ENCODE data around the gene SRI. TPM values are rescaled to one million over a fixed set of nuclear protein-coding genes. Genes with fewer than 3 reads are reported as not detected.

SRI gene
- total RNA-seq, 4 donors from 2014 or later: 40.3 to 55.5 (median 47.3) TPM

DNA sequence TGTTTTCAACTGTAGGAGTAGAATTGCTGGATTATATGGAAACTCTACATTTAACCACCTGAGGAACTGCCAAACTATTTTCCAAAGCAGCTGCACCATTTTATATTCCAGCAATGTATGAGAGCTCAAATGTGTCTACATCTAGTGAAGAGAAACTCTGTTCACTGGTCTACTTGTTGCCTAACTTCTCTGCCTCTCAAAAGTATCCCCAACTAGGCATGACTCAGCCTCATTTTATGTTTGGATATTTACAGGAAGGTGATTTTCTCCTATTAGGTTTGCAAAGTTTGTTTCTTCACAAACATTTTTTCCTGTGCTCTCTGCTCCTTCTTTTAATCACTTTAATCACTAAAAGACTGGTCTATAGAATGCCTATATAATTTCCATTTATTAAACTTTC is 37.1 kb upstream of the SRI start:
- Histone ChIP-seq H3K9me3 (peaks cover 0 to 26% (median 23%) of the 10 kb centered on the region in 4 donors), H3K27me3 (no peaks in the 10 kb centered on the region), H3K36me3 (no peaks in the 10 kb centered on the region), H3K27ac (replicated peaks in 1 of 4) (no peak overlapping the region), H3K4me1 (no peaks in the 10 kb centered on the region), H3K4me3 (no peak overlapping the region)
- no peak for DNase-seq (ENCODE audit: extremely low spot score)
- intact Hi-C loops (cut with DNase I): no loop called here
- TF ChIP-seq POLR2A (IDR thresholded peaks at IDR 0.05; ENCODE audit: low read depth): no peak
- TF ChIP-seq, protein P1, sequence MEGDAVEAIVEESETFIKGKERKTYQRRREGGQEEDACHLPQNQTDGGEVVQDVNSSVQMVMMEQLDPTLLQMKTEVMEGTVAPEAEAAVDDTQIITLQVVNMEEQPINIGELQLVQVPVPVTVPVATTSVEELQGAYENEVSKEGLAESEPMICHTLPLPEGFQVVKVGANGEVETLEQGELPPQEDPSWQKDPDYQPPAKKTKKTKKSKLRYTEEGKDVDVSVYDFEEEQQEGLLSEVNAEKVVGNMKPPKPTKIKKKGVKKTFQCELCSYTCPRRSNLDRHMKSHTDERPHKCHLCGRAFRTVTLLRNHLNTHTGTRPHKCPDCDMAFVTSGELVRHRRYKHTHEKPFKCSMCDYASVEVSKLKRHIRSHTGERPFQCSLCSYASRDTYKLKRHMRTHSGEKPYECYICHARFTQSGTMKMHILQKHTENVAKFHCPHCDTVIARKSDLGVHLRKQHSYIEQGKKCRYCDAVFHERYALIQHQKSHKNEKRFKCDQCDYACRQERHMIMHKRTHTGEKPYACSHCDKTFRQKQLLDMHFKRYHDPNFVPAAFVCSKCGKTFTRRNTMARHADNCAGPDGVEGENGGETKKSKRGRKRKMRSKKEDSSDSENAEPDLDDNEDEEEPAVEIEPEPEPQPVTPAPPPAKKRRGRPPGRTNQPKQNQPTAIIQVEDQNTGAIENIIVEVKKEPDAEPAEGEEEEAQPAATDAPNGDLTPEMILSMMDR (IDR thresholded peaks at IDR 0.05): no peak
- TF ChIP-seq EP300 (IDR thresholded peaks at IDR 0.05): no peak
- TF ChIP-seq POLR2AphosphoS5 (IDR thresholded peaks at IDR 0.05): no peak

DNA sequence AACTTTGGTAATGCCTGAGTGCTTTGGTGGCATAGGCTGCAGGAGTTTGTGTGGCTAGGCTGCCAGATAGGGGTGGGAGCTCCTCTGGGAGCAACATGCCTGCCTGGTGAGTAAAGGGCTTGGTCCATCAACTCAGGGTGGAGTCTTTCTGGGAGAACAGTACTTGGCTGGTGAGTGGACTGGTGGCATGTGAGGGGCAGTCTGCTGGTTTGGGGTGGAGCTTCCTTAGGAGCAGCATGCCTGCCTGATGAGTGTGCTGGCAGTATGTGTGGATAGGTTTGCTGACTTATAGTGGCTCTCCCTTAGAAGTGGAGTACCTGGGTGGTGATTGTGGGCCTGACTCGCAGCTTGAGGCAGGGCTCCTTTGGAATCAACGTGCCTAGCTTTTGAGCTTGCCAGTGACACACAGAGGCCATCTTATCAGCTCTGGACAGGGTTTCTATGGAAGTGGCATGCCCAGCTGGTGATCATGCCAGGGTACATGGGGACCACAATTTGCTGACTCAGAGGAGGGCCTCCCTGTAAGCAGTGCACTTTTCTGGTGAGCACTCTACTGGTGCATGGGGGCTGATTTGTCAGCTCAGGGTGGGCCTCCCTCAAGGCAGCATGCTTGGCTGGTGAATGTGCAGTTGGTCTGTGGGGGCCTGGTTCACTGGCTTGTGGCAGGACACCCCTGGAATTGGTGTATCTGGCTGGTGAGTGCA is 35.0 kb upstream of the SRI start:
- H3K27me3 ChIP-seq: no peaks in the 10 kb centered on the region
- WGBS: 100% methylated on average over 2 of the region's 2 CpGs
- no peaks in the 10 kb centered on the region for H3K36me3 ChIP-seq
- TF ChIP-seq, protein P1 (IDR thresholded peaks at IDR 0.05): no peak
- TF ChIP-seq POLR2A (IDR thresholded peaks at IDR 0.05; ENCODE audit: low read depth) (no peak), EP300 (IDR thresholded peaks at IDR 0.05) (no peak), POLR2AphosphoS5 (IDR thresholded peaks at IDR 0.05) (no peak)
- H3K27ac ChIP-seq (replicated peaks in 1 of 4): no peak overlapping the region
- no peaks in the 10 kb centered on the region for H3K4me1 ChIP-seq
- no peak overlapping the region for H3K4me3 ChIP-seq
- peaks cover 0 to 26% (median 23%) of the 10 kb centered on the region in 4 donors for H3K9me3 ChIP-seq
- intact Hi-C loops (cut with DNase I): no loop called here
- DNase-seq (ENCODE audit: extremely low spot score): no peak

DNA sequence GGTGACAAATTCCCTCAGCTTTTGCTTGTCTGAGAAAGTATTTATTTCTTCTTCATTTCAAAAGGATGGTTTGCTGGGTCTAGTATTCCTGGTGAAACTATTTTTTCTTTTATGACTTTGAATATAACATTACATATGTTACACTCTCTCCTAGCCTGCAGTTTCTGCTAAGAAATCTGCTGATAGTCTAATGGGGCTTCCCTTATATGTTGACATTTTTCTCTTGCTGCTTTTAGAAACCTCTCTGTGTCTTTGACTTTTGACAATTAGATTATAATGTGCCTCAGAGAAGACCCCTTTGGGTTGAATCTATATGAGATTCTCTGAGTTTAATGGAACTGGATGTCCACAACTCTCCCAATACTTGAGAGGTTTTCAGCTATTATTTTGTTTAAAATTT is 33.8 kb upstream of the SRI start:
- intact Hi-C loops (cut with DNase I): no loop called here
- Histone ChIP-seq H3K27me3 (no peaks in the 10 kb centered on the region), H3K36me3 (no peaks in the 10 kb centered on the region), H3K4me3 (no peak overlapping the region), H3K9me3 (peaks cover 0 to 26% (median 23%) of the 10 kb centered on the region in 4 donors), H3K27ac (replicated peaks in 1 of 4) (no peak overlapping the region), H3K4me1 (no peaks in the 10 kb centered on the region)
- TF ChIP-seq POLR2AphosphoS5 (IDR thresholded peaks at IDR 0.05) (no peak), POLR2A (IDR thresholded peaks at IDR 0.05; ENCODE audit: low read depth) (no peak), EP300 (IDR thresholded peaks at IDR 0.05) (no peak)
- TF ChIP-seq, protein P1 (IDR thresholded peaks at IDR 0.05): no peak
- DNase-seq (ENCODE audit: extremely low spot score): no peak

DNA sequence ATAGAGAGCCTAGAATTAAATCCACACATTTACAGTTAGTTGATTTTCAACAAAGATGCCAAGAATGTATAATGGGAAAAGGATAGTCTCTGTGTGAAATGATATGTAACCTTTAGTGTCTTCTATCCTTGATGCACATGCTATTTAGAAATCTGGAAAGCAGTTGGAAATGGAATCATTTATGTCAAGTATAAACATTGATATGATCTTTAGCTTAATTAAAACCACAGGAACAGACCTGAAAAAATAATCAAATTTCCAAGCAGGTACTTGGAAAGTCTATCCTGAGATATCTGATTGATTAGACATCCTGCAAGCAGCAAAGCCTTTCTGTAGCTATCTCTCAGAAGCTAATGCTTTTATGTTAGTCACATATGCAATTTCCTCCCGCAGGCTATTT is 24.4 kb upstream of the SRI start:
- Histone ChIP-seq H3K4me3 (no peak overlapping the region), H3K4me1 (peaks cover 0 to 4% (median 3%) of the 10 kb centered on the region in 4 donors), H3K27ac (replicated peaks in 1 of 4) (no peak overlapping the region), H3K9me3 (no peaks in the 10 kb centered on the region), H3K36me3 (no peaks in the 10 kb centered on the region), H3K27me3 (no peaks in the 10 kb centered on the region)
- no peak for TF ChIP-seq POLR2AphosphoS5 (IDR thresholded peaks at IDR 0.05)
- TF ChIP-seq, protein P1 (IDR thresholded peaks at IDR 0.05): no peak
- TF ChIP-seq POLR2A (IDR thresholded peaks at IDR 0.05; ENCODE audit: low read depth): no peak
- TF ChIP-seq EP300 (IDR thresholded peaks at IDR 0.05): no peak
- intact Hi-C loops (cut with DNase I): loop anchor here (5.0 kb wide), 1 partner anchor 113 kb away; no protein-coding TSS in a partner anchor
- WGBS: 70% methylated on average over 1 of the region's 1 CpG
- no peak for DNase-seq (ENCODE audit: extremely low spot score)

All from esophagus muscularis mucosa (tissue), 4 donors.